NCI-H146 treated with DMSO at 0.1 percent for 48 hours (cell line): Measurements from ENCODE around the gene UBTD2.
"Not testable (repeated sequence)": the region's sequence is repeated elsewhere in the genome, so short reads cannot be mapped to it uniquely, and the experiment has no call there.

Experiments
- DNase-seq: peaks from one replicate; lab custom pipeline; 2025; ENCODE audit not compliant: unreplicated experiment; lab: John Stamatoyannopoulos, UW

Gene UBTD2

GRCh38 chr5:172197775-172198174, 85.8 kb downstream of the UBTD2 start:
- DNase-seq: not testable (repeated sequence)

GRCh38 chr5:172194985-172195774, 88.4 kb downstream of the UBTD2 start:
- DNase-seq: no peak

- DNase-seq: no peak
Measured at GRCh38 chr5:172193872-172194271, 89.7 kb downstream of the UBTD2 start, which contains the start of gene EFCAB9. Gene EFCAB9, plus strand, starts transcription at chr5:172194172. Its CDS starts 1 bp downstream, at chr5:172194173.

GRCh38 chr5:172189693-172190296, 93.8 kb downstream of the UBTD2 start:
- DNase-seq: no peak

GRCh38 chr5:172188893-172189692, 94.5 kb downstream of the UBTD2 start:
- DNase-seq: peak; percentile 13

- peak; percentile 63 for DNase-seq
Measured at GRCh38 chr5:172188033-172188892, 95.3 kb downstream of the UBTD2 start, which contains the start of gene STK10. Gene STK10, minus strand, starts transcription at chr5:172188224. Its CDS starts 182 bp downstream, at chr5:172188042.

- no peak for DNase-seq
Measured at GRCh38 chr5:172187118-172188032, 96.2 kb downstream of the UBTD2 start.

- no peak for DNase-seq
Measured at GRCh38 chr5:172186114-172186695, 97.4 kb downstream of the UBTD2 start.

GRCh38 chr5:172185096-172185461, 98.5 kb downstream of the UBTD2 start:
- no peak for DNase-seq

- DNase-seq: no peak
Measured at GRCh38 chr5:172183881-172184280, 99.7 kb downstream of the UBTD2 start.

- DNase-seq: no peak
Measured at GRCh38 chr5:172182291-172182690, 101.3 kb downstream of the UBTD2 start.

GRCh38 chr5:172180936-172181335, 102.6 kb downstream of the UBTD2 start:
- no peak for DNase-seq

- no peak for DNase-seq
Measured at GRCh38 chr5:172178991-172179989, 104.3 kb downstream of the UBTD2 start.

- no peak for DNase-seq
Measured at GRCh38 chr5:172178301-172178987, 105.1 kb downstream of the UBTD2 start.

- no peak for DNase-seq
Measured at GRCh38 chr5:172177176-172177575, 106.4 kb downstream of the UBTD2 start.

GRCh38 chr5:172175263-172175719, 108.3 kb downstream of the UBTD2 start:
- DNase-seq: no peak

GRCh38 chr5:172173564-172174153, 109.9 kb downstream of the UBTD2 start:
- DNase-seq: no peak
